Upper lobe of left lung (tissue), 4 donors: ENCODE data around the gene SPATA20.

Source experiments
- POLR2A ChIP-seq, 4 donors: fragments of 450-650 bp; IDR thresholded peaks; one replicate each; pipeline ENCODE4 v1.5.1; 2016 to 2017; ENCODE audit warnings: antibody characterized with exemption in 4 of 4, mild to moderate bottlenecking in 2 of 4
- POLR2AphosphoS5 ChIP-seq, 2 donors: sonication (generic); formaldehyde crosslinking; IDR thresholded peaks; one replicate each; pipeline ENCODE4 v1.5.1; 2017; ENCODE audit warnings: antibody characterized with exemption in 2 of 2
- TF ChIP-seq, protein P1 (sequence below), 6 experiments: fragments of 450-650 bp in 4 of 6; fragments of 200-600 bp in 2 of 6; sonication (generic) in 2 of 6; IDR thresholded peaks; one replicate each; pipeline ENCODE4 v1.5.1; 2016 to 2019; ENCODE audit warnings: antibody characterized with exemption in 6 of 6

DNA sequence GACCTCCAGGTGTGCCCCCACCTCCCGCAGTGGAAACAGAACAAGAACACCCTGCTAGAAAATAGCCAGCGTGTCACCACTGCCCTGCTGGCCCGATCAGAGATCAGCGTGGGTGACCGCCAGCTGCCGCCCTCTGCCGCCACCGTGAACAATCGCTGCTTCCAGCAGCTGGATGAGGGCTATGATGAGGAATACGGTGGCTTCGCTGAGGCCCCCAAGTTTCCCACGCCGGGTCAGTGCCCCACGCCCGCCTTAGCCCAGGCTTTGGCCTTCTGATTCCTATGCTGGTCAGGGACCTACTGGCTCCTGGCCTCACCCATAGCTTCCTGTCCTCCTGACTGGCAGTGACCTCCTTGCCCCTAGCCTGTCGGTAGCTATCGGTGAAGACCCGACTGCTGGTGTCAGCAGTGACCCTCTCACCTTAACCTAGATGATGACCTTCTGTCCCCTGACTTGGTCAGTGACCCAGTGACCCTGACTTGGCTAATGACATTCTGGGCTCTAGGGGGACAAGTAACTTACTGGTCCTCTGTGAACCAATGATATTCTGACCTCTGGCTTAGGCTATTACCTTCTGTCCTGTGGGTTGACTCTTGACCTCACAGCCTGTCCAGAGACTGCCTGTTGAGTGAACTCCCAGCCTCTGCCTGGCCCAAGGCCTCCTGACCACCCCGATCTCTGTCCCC is 2.4 kb downstream of the SPATA20 start:
- TF ChIP-seq POLR2AphosphoS5 (IDR thresholded peaks at IDR 0.05) (no peak), POLR2A (IDR thresholded peaks at IDR 0.05) (no peak)
- TF ChIP-seq, protein P1, sequence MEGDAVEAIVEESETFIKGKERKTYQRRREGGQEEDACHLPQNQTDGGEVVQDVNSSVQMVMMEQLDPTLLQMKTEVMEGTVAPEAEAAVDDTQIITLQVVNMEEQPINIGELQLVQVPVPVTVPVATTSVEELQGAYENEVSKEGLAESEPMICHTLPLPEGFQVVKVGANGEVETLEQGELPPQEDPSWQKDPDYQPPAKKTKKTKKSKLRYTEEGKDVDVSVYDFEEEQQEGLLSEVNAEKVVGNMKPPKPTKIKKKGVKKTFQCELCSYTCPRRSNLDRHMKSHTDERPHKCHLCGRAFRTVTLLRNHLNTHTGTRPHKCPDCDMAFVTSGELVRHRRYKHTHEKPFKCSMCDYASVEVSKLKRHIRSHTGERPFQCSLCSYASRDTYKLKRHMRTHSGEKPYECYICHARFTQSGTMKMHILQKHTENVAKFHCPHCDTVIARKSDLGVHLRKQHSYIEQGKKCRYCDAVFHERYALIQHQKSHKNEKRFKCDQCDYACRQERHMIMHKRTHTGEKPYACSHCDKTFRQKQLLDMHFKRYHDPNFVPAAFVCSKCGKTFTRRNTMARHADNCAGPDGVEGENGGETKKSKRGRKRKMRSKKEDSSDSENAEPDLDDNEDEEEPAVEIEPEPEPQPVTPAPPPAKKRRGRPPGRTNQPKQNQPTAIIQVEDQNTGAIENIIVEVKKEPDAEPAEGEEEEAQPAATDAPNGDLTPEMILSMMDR (IDR thresholded peaks at IDR 0.05): no peak
